Measurements from ENCODE around the gene STX2. TPM values are rescaled to one million over a fixed set of nuclear protein-coding genes. Genes with fewer than 3 reads are reported as not detected.

Gene STX2
- total RNA-seq, 4 donors from 2014 or later = 1.2 to 14.1 (median 4.1) TPM

GRCh38 chr12:130815028-130815741 is 23.9 kb downstream of the STX2 start:
- Histone ChIP-seq H3K27ac (no peak overlapping the region), H3K4me3 (no peak overlapping the region), H3K9me3 (no peaks in the 10 kb centered on the region), H3K36me3 (peaks cover 0 to 16% (median 4%) of the 10 kb centered on the region in 3 donors), H3K27me3 (no peaks in the 10 kb centered on the region), H3K4me1 (peaks cover 3 to 20% (median 11%) of the 10 kb centered on the region in 3 donors)
- intact Hi-C loops (cut with DNase I) = loop anchor here (5.0 kb wide), 1 partner anchor 53 kb away; no protein-coding TSS in a partner anchor
- DNase-seq = no peak
- WGBS, 2 donors = 91% methylated on average over 13 to 14 of the region's 14 CpGs
- no peak for TF ChIP-seq POLR2A (IDR thresholded peaks at IDR 0.05)
- no peak for TF ChIP-seq CTCF (IDR thresholded peaks at IDR 0.05)

GRCh38 chr12:130813949-130814348 is 25.1 kb downstream of the STX2 start:
- Histone ChIP-seq H3K4me3 (no peak overlapping the region), H3K27me3 (no peaks in the 10 kb centered on the region), H3K36me3 (peaks cover 0 to 16% (median 4%) of the 10 kb centered on the region in 3 donors), H3K9me3 (no peaks in the 10 kb centered on the region), H3K27ac (no peak overlapping the region), H3K4me1 (peaks cover under 1 to 13% (median 9%) of the 10 kb centered on the region in 3 donors)
- no peak for TF ChIP-seq CTCF (IDR thresholded peaks at IDR 0.05)
- no peak for TF ChIP-seq POLR2A (IDR thresholded peaks at IDR 0.05)
- no peak for DNase-seq
- 86 to 93% methylated on average over 10 of the region's 14 CpGs for WGBS, 2 donors
- intact Hi-C loops (cut with DNase I) = no loop called here

GRCh38 chr12:130813436-130813835 is 25.6 kb downstream of the STX2 start:
- H3K27me3 ChIP-seq = no peaks in the 10 kb centered on the region
- no peaks in the 10 kb centered on the region for H3K9me3 ChIP-seq
- TF ChIP-seq POLR2A (IDR thresholded peaks at IDR 0.05) = no peak
- TF ChIP-seq CTCF (IDR thresholded peaks at IDR 0.05) = no peak
- DNase-seq = no peak
- intact Hi-C loops (cut with DNase I) = no loop called here
- H3K4me3 ChIP-seq = no peak overlapping the region
- H3K27ac ChIP-seq = no peak overlapping the region
- H3K36me3 ChIP-seq = peaks cover 0 to 16% (median 4%) of the 10 kb centered on the region in 3 donors
- 57 to 90% methylated on average over 1 to 5 of the region's 10 CpGs for WGBS, 2 donors
- H3K4me1 ChIP-seq = peaks cover 0 to 8% (median 3%) of the 10 kb centered on the region in 3 donors

- Histone ChIP-seq H3K27me3 (no peaks in the 10 kb centered on the region), H3K36me3 (peaks cover 0 to 44% (median 15%) of the 10 kb centered on the region in 3 donors), H3K9me3 (no peaks in the 10 kb centered on the region), H3K4me1 (no peaks in the 10 kb centered on the region), H3K4me3 (no peak overlapping the region), H3K27ac (no peak overlapping the region)
- DNase-seq = no peak
- no peak for TF ChIP-seq CTCF (IDR thresholded peaks at IDR 0.05)
- TF ChIP-seq POLR2A (IDR thresholded peaks at IDR 0.05) = no peak
- intact Hi-C loops (cut with DNase I) = no loop called here
- WGBS, 2 donors = 80 to 90% methylated on average over 6 of the region's 6 CpGs
Observed at GRCh38 chr12:130809791-130810190, 29.3 kb downstream of the STX2 start.

GRCh38 chr12:130807309-130807708 is 31.7 kb downstream of the STX2 start:
- no peak overlapping the region for H3K4me3 ChIP-seq
- TF ChIP-seq POLR2A (IDR thresholded peaks at IDR 0.05) (no peak), CTCF (IDR thresholded peaks at IDR 0.05) (no peak)
- H3K27ac ChIP-seq = no peak overlapping the region
- H3K27me3 ChIP-seq = no peaks in the 10 kb centered on the region
- no peaks in the 10 kb centered on the region for H3K4me1 ChIP-seq
- H3K9me3 ChIP-seq = no peaks in the 10 kb centered on the region
- 94 to 100% methylated on average over 7 to 15 of the region's 18 CpGs for WGBS, 2 donors
- H3K36me3 ChIP-seq = peaks cover 0 to 59% (median 15%) of the 10 kb centered on the region in 3 donors
- intact Hi-C loops (cut with DNase I) = no loop called here
- no peak for DNase-seq
